HCT116 (cell line): ENCODE measurements around the gene SNRPA. TPM values are rescaled to one million over a fixed set of nuclear protein-coding genes. Genes with fewer than 3 reads are reported as not detected.
A peak's percentile ranks its signal among the peaks of the same experiment; 100 is the strongest.

ENCODE experiments used
- ATAC-seq: fragments of 200-7000 bp; cut with Tn5 transposase; 2 replicates; pipeline ENCODE4 v1.9.1; 2020; ENCODE audit warnings: mild to moderate bottlenecking, moderate library complexity
- BruUV-seq: library from RNA; stranded (reverse); fragments of 400-500 nt; replicated peaks from 2 replicates; lab custom pipeline; 2021; lab: Mats Ljungman, UMichigan
- CTCF ChIA-PET: fragments of 300-600 bp; sonication (Branson Sonifier 250); formaldehyde crosslinking; loops from one replicate; lab custom pipeline; 2021; ENCODE audit warnings: antibody characterized with exemption; lab: Charles Lee
- POLR2A ChIA-PET: fragments of 300-600, 350-600 bp; sonication (Branson Sonifier 250); formaldehyde crosslinking; loops from one replicate; lab custom pipeline; 2021; ENCODE audit warnings: antibody characterized with exemption; lab: Charles Lee
- RAD21 ChIA-PET, 2 experiments: fragments of 300-600 bp; sonication (Branson Sonifier 250); formaldehyde crosslinking; loops; one replicate each; lab custom pipeline; 2023; ENCODE audit warnings: low total read pairs in 2 of 2; ENCODE audit not compliant: uncharacterized antibody in 2 of 2, unreplicated experiment in 2 of 2, low non-redundant PET in 1 of 2; lab: Charles Lee
- DNase-seq: peaks from one replicate; pipeline ENCODE4 v3.0.0-alpha.2; 2010; ENCODE audit warnings: low read depth, low spot score
- H2AFZ ChIP-seq: fragments of 200-600 bp; shearing (Covaris generic), sonication (generic); 2 replicates; pipeline ENCODE4 v1.6.1; 2017; ENCODE audit warnings: low read depth, mixed run types, mixed read lengths, antibody characterized with exemption, low read length; ENCODE audit not compliant: poor library complexity, severe bottlenecking
- H3K27ac ChIP-seq: 2 replicates; pipeline ENCODE4 v1.5.1; 2012; ENCODE audit warnings: low read depth, low read length
- H3K27me3 ChIP-seq: fragments of 200-600 bp; sonication (generic); 2 replicates; pipeline ENCODE4 v1.6.1; 2016; ENCODE audit warnings: mixed run types, low read length, mixed read lengths; ENCODE audit not compliant: insufficient read depth
- H3K36me3 ChIP-seq, 2 experiments: fragments of 200-500 bp in 1 of 2; fragments of 200-600 bp in 1 of 2; sonication (Bioruptor generic) in 1 of 2; sonication (generic) in 1 of 2; 2 replicates each; pipeline versions ENCODE4 v1.5.1 to v1.6.1; 2014 to 2016; ENCODE audit warnings: low read length in 2 of 2, inconsistent platforms in 1 of 2, mixed read lengths in 1 of 2, mixed run types in 1 of 2; ENCODE audit not compliant: insufficient read depth in 2 of 2, control insufficient read depth in 1 of 2
- H3K4me1 ChIP-seq, 2 experiments: fragments of 200-600 bp in 1 of 2; sonication (generic) in 1 of 2; 2 replicates each; pipeline versions ENCODE4 v1.5.1 to v1.6.1; 2012 to 2017; ENCODE audit warnings: low read length in 2 of 2, inconsistent platforms in 1 of 2, mild to moderate bottlenecking in 1 of 2, mixed read lengths in 1 of 2, mixed run types in 1 of 2, moderate library complexity in 1 of 2; ENCODE audit not compliant: insufficient read depth in 2 of 2, control insufficient read depth in 1 of 2
- H3K4me2 ChIP-seq: fragments of 200-600 bp; sonication (generic); 2 replicates; pipeline ENCODE4 v1.6.1; 2017; ENCODE audit warnings: mixed run types, low read length, mixed read lengths
- H3K4me3 ChIP-seq, 2 experiments: fragments of 200-600 bp in 1 of 2; sonication (generic) in 1 of 2; replicated peaks in 1 of 2; 2 replicates each; pipeline ENCODE4 v1.5.1; 2011 to 2016; ENCODE audit warnings: low read length in 2 of 2, control low read depth in 1 of 2, low read depth in 1 of 2, mild to moderate bottlenecking in 1 of 2, mixed read lengths in 1 of 2, mixed run types in 1 of 2
- H3K79me2 ChIP-seq: fragments of 200-600 bp; sonication (generic); 2 replicates; pipeline ENCODE4 v1.6.1; 2017; ENCODE audit warnings: mild to moderate bottlenecking, mixed run types, low read length, moderate library complexity, mixed read lengths; ENCODE audit not compliant: insufficient read depth
- H3K9ac ChIP-seq: fragments of 200-600 bp; sonication (generic); 2 replicates; pipeline ENCODE4 v1.6.1; 2016; ENCODE audit warnings: low read length, mixed read lengths
- H3K9me2 ChIP-seq: fragments of 200-600 bp; sonication (generic), shearing (Covaris generic); 2 replicates; pipeline ENCODE4 v1.6.1; 2017; ENCODE audit warnings: mixed run types, mild to moderate bottlenecking, moderate library complexity; ENCODE audit not compliant: insufficient read depth
- H3K9me3 ChIP-seq, 2 experiments: fragments of 200-500 bp in 1 of 2; fragments of 200-600 bp in 1 of 2; sonication (Bioruptor generic) in 1 of 2; sonication (generic) in 1 of 2; 2 replicates each; pipeline ENCODE4 v1.6.1; 2014 to 2017; ENCODE audit warnings: low read length in 2 of 2, mixed read lengths in 2 of 2, inconsistent platforms in 1 of 2, low read depth in 1 of 2, mild to moderate bottlenecking in 1 of 2, mixed run types in 1 of 2, moderate library complexity in 1 of 2; ENCODE audit not compliant: control insufficient read depth in 1 of 2, insufficient read depth in 1 of 2
- H4K20me1 ChIP-seq: fragments of 200-600 bp; sonication (generic), shearing (Covaris generic); 2 replicates; pipeline ENCODE4 v1.6.1; 2017; ENCODE audit warnings: mixed run types, mild to moderate bottlenecking, moderate library complexity; ENCODE audit not compliant: insufficient read depth
- CEBPB ChIP-seq: IDR thresholded peaks from 2 replicates; pipeline ENCODE4 v1.6.1; 2012; ENCODE audit warnings: low read depth
- CTCF ChIP-seq, 3 experiments: fragments of 200-600 bp in 1 of 3; sonication (generic) in 1 of 3; IDR thresholded peaks in 2 of 3; conservative IDR thresholded peaks in 1 of 3; 2 replicates each; pipeline ENCODE4 v1.5.1; 2012 to 2017; ENCODE audit warnings: low read depth in 2 of 3, low read length in 2 of 3, antibody characterized with exemption in 1 of 3, borderline replicate concordance in 1 of 3, control low read depth in 1 of 3, mild to moderate bottlenecking in 1 of 3, mixed read lengths in 1 of 3, mixed run types in 1 of 3, moderate library complexity in 1 of 3; ENCODE audit not compliant: insufficient read depth in 1 of 3
- JUND ChIP-seq: IDR thresholded peaks from 2 replicates; pipeline ENCODE4 v1.6.1; 2012
- POLR2AphosphoS5 ChIP-seq: IDR thresholded peaks from 2 replicates; pipeline ENCODE4 v1.6.1; 2011; ENCODE audit warnings: mild to moderate bottlenecking, low read depth, low read length, moderate library complexity
- RAD21 ChIP-seq: IDR thresholded peaks from 2 replicates; pipeline ENCODE4 v1.6.1; 2012; ENCODE audit warnings: low read depth, mild to moderate bottlenecking
- SIN3A ChIP-seq: IDR thresholded peaks from 2 replicates; pipeline ENCODE4 v1.6.1; 2012; ENCODE audit warnings: low read depth
- SRF ChIP-seq: IDR thresholded peaks from 2 replicates; pipeline ENCODE4 v1.6.1; 2012; ENCODE audit warnings: low read depth
- intact Hi-C: fragments of 100-400 bp; cut with micrococcal nuclease; formaldehyde crosslinking; loops from 2 replicates; pipeline ENCODE4 v1.10.0; 2022
- total RNA-seq: library from RNA; stranded (reverse); gene quantifications from one replicate; pipeline ENCODE4 v1.2.1, GENCODE V29; 2021; ENCODE audit not compliant: unreplicated experiment
- TF ChIP-seq, protein P1 (sequence below): IDR thresholded peaks from 2 replicates; pipeline ENCODE4 v1.6.1; 2011; ENCODE audit warnings: mild to moderate bottlenecking, low read length, moderate library complexity; ENCODE audit not compliant: insufficient replicate concordance; ENCODE audit errors: extremely low read depth
- TF ChIP-seq, protein P2 (sequence below): IDR thresholded peaks from 2 replicates; pipeline ENCODE4 v1.6.1; 2012
- TF ChIP-seq, protein P3 (sequence below): IDR thresholded peaks from 2 replicates; pipeline ENCODE4 v1.6.1; 2012; ENCODE audit warnings: low read depth

The SNRPA gene
- total RNA-seq, 1 experiment from 2014 or later: 170 TPM

GRCh38 chr19:40807147-40808020 is 56.4 kb downstream of the SNRPA start:
- ChIA-PET CTCF (interaction anchor here (0.6 to 2.1 kb wide), 12 partner anchors 9 to 193 kb away, joined by 3 to 23 read pairs (median 6); partner anchors contain the start of genes ACTMAP, EGLN2, RAB4B and SNRPA), RAD21 (interaction anchor here in 1 of 2 experiments (1.2 kb wide), 1 partner anchor 144 kb away, joined by 3 read pairs; no protein-coding TSS in a partner anchor), POLR2A (interaction anchor here (1.5 kb wide), 1 partner anchor 9 kb away, joined by 3 read pairs; the partner anchor contains the start of gene EGLN2)
- Histone ChIP-seq H3K9ac (no peak overlapping the region; the same call in 1 of the 2 replicates), H3K4me3 (no peak overlapping the region), H3K27ac (peak overlapping the region; percentile 19; the same call in 1 of the 2 replicates), H3K79me2 (peaks cover 56% of the 10 kb centered on the region), H3K27me3 (no peaks in the 10 kb centered on the region), H3K9me2 (no peaks in the 10 kb centered on the region), H4K20me1 (peaks cover 4% of the 10 kb centered on the region; the same call in 1 of the 2 replicates), H3K9me3 (no peaks in the 10 kb centered on the region), H3K36me3 (peaks cover 10 to 13% of the 10 kb centered on the region in 2 experiments; a peak in 2 of 4 replicates), H3K4me1 (peaks cover 22 to 67% of the 10 kb centered on the region in 2 experiments), H3K4me2 (peak overlapping the region; percentile 24; the same call in 1 of the 2 replicates), H2AFZ (no peak overlapping the region)
- intact Hi-C loops: loop anchor here (2.0 kb wide), 1 partner anchor 145 kb away; no protein-coding TSS in a partner anchor
- ATAC-seq: peak; percentile 37
- DNase-seq: no peak
- TF ChIP-seq JUND (no peak), RAD21 (peak; percentile 56), POLR2AphosphoS5 (0 out of 2 replicates have a peak, but pooled peaks have one; percentile 3), SIN3A (no peak), CTCF (IDR thresholded peaks at IDR 0.05 in 2 of 3, conservative IDR thresholded peaks at IDR 0.05 in 1 of 3; ENCODE audit: borderline replicate concordance in 1 of 3, insufficient read depth in 1 of 3, low read depth in 2 of 3, low read length in 2 of 3) (peak; percentile 36 to 62 (median 61); a peak in 4 of 6 replicates), SRF (no peak), CEBPB (no peak)
- TF ChIP-seq, protein P1, sequence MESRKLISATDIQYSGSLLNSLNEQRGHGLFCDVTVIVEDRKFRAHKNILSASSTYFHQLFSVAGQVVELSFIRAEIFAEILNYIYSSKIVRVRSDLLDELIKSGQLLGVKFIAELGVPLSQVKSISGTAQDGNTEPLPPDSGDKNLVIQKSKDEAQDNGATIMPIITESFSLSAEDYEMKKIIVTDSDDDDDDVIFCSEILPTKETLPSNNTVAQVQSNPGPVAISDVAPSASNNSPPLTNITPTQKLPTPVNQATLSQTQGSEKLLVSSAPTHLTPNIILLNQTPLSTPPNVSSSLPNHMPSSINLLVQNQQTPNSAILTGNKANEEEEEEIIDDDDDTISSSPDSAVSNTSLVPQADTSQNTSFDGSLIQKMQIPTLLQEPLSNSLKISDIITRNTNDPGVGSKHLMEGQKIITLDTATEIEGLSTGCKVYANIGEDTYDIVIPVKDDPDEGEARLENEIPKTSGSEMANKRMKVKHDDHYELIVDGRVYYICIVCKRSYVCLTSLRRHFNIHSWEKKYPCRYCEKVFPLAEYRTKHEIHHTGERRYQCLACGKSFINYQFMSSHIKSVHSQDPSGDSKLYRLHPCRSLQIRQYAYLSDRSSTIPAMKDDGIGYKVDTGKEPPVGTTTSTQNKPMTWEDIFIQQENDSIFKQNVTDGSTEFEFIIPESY: no peak
- TF ChIP-seq, protein P2, sequence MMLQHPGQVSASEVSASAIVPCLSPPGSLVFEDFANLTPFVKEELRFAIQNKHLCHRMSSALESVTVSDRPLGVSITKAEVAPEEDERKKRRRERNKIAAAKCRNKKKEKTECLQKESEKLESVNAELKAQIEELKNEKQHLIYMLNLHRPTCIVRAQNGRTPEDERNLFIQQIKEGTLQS: no peak
- TF ChIP-seq, protein P3, sequence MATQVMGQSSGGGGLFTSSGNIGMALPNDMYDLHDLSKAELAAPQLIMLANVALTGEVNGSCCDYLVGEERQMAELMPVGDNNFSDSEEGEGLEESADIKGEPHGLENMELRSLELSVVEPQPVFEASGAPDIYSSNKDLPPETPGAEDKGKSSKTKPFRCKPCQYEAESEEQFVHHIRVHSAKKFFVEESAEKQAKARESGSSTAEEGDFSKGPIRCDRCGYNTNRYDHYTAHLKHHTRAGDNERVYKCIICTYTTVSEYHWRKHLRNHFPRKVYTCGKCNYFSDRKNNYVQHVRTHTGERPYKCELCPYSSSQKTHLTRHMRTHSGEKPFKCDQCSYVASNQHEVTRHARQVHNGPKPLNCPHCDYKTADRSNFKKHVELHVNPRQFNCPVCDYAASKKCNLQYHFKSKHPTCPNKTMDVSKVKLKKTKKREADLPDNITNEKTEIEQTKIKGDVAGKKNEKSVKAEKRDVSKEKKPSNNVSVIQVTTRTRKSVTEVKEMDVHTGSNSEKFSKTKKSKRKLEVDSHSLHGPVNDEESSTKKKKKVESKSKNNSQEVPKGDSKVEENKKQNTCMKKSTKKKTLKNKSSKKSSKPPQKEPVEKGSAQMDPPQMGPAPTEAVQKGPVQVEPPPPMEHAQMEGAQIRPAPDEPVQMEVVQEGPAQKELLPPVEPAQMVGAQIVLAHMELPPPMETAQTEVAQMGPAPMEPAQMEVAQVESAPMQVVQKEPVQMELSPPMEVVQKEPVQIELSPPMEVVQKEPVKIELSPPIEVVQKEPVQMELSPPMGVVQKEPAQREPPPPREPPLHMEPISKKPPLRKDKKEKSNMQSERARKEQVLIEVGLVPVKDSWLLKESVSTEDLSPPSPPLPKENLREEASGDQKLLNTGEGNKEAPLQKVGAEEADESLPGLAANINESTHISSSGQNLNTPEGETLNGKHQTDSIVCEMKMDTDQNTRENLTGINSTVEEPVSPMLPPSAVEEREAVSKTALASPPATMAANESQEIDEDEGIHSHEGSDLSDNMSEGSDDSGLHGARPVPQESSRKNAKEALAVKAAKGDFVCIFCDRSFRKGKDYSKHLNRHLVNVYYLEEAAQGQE: no peak
- BruUV-seq: no TSS peak
